HCT116 (cell line): ENCODE data around the gene CCDC142. TPM values are rescaled to one million over a fixed set of nuclear protein-coding genes. Genes with fewer than 3 reads are reported as not detected.
A peak's percentile ranks its signal among the peaks of the same experiment; 100 is the strongest.

Experiments used
- ATAC-seq: fragments of 200-7000 bp; cut with Tn5 transposase; 2 replicates; pipeline ENCODE4 v1.9.1; 2020; ENCODE audit warnings: mild to moderate bottlenecking, moderate library complexity
- BruUV-seq: library from RNA; stranded (reverse); fragments of 400-500 nt; replicated peaks from 2 replicates; lab custom pipeline; 2021; lab: Mats Ljungman, UMichigan
- CTCF ChIA-PET: fragments of 300-600 bp; sonication (Branson Sonifier 250); formaldehyde crosslinking; loops from one replicate; lab custom pipeline; 2021; ENCODE audit warnings: antibody characterized with exemption; lab: Charles Lee
- POLR2A ChIA-PET: fragments of 300-600, 350-600 bp; sonication (Branson Sonifier 250); formaldehyde crosslinking; loops from one replicate; lab custom pipeline; 2021; ENCODE audit warnings: antibody characterized with exemption; lab: Charles Lee
- RAD21 ChIA-PET, 2 experiments: fragments of 300-600 bp; sonication (Branson Sonifier 250); formaldehyde crosslinking; loops; one replicate each; lab custom pipeline; 2023; ENCODE audit warnings: low total read pairs in 2 of 2; ENCODE audit not compliant: uncharacterized antibody in 2 of 2, unreplicated experiment in 2 of 2, low non-redundant PET in 1 of 2; lab: Charles Lee
- DNase-seq: peaks from one replicate; pipeline ENCODE4 v3.0.0-alpha.2; 2010; ENCODE audit warnings: low read depth, low spot score
- H2AFZ ChIP-seq: fragments of 200-600 bp; shearing (Covaris generic), sonication (generic); 2 replicates; pipeline ENCODE4 v1.6.1; 2017; ENCODE audit warnings: low read depth, mixed run types, mixed read lengths, antibody characterized with exemption, low read length; ENCODE audit not compliant: poor library complexity, severe bottlenecking
- H3K27ac ChIP-seq: 2 replicates; pipeline ENCODE4 v1.5.1; 2012; ENCODE audit warnings: low read depth, low read length
- H3K27me3 ChIP-seq: fragments of 200-600 bp; sonication (generic); 2 replicates; pipeline ENCODE4 v1.6.1; 2016; ENCODE audit warnings: mixed run types, low read length, mixed read lengths; ENCODE audit not compliant: insufficient read depth
- H3K36me3 ChIP-seq, 2 experiments: fragments of 200-500 bp in 1 of 2; fragments of 200-600 bp in 1 of 2; sonication (Bioruptor generic) in 1 of 2; sonication (generic) in 1 of 2; 2 replicates each; pipeline versions ENCODE4 v1.5.1 to v1.6.1; 2014 to 2016; ENCODE audit warnings: low read length in 2 of 2, inconsistent platforms in 1 of 2, mixed read lengths in 1 of 2, mixed run types in 1 of 2; ENCODE audit not compliant: insufficient read depth in 2 of 2, control insufficient read depth in 1 of 2
- H3K4me1 ChIP-seq, 2 experiments: fragments of 200-600 bp in 1 of 2; sonication (generic) in 1 of 2; 2 replicates each; pipeline versions ENCODE4 v1.5.1 to v1.6.1; 2012 to 2017; ENCODE audit warnings: low read length in 2 of 2, inconsistent platforms in 1 of 2, mild to moderate bottlenecking in 1 of 2, mixed read lengths in 1 of 2, mixed run types in 1 of 2, moderate library complexity in 1 of 2; ENCODE audit not compliant: insufficient read depth in 2 of 2, control insufficient read depth in 1 of 2
- H3K4me2 ChIP-seq: fragments of 200-600 bp; sonication (generic); 2 replicates; pipeline ENCODE4 v1.6.1; 2017; ENCODE audit warnings: mixed run types, low read length, mixed read lengths
- H3K4me3 ChIP-seq, 2 experiments: fragments of 200-600 bp in 1 of 2; sonication (generic) in 1 of 2; replicated peaks in 1 of 2; 2 replicates each; pipeline ENCODE4 v1.5.1; 2011 to 2016; ENCODE audit warnings: low read length in 2 of 2, control low read depth in 1 of 2, low read depth in 1 of 2, mild to moderate bottlenecking in 1 of 2, mixed read lengths in 1 of 2, mixed run types in 1 of 2
- H3K79me2 ChIP-seq: fragments of 200-600 bp; sonication (generic); 2 replicates; pipeline ENCODE4 v1.6.1; 2017; ENCODE audit warnings: mild to moderate bottlenecking, mixed run types, low read length, moderate library complexity, mixed read lengths; ENCODE audit not compliant: insufficient read depth
- H3K9ac ChIP-seq: fragments of 200-600 bp; sonication (generic); 2 replicates; pipeline ENCODE4 v1.6.1; 2016; ENCODE audit warnings: low read length, mixed read lengths
- H3K9me2 ChIP-seq: fragments of 200-600 bp; sonication (generic), shearing (Covaris generic); 2 replicates; pipeline ENCODE4 v1.6.1; 2017; ENCODE audit warnings: mixed run types, mild to moderate bottlenecking, moderate library complexity; ENCODE audit not compliant: insufficient read depth
- H3K9me3 ChIP-seq, 2 experiments: fragments of 200-500 bp in 1 of 2; fragments of 200-600 bp in 1 of 2; sonication (Bioruptor generic) in 1 of 2; sonication (generic) in 1 of 2; 2 replicates each; pipeline ENCODE4 v1.6.1; 2014 to 2017; ENCODE audit warnings: low read length in 2 of 2, mixed read lengths in 2 of 2, inconsistent platforms in 1 of 2, low read depth in 1 of 2, mild to moderate bottlenecking in 1 of 2, mixed run types in 1 of 2, moderate library complexity in 1 of 2; ENCODE audit not compliant: control insufficient read depth in 1 of 2, insufficient read depth in 1 of 2
- H4K20me1 ChIP-seq: fragments of 200-600 bp; sonication (generic), shearing (Covaris generic); 2 replicates; pipeline ENCODE4 v1.6.1; 2017; ENCODE audit warnings: mixed run types, mild to moderate bottlenecking, moderate library complexity; ENCODE audit not compliant: insufficient read depth
- CBX3 ChIP-seq: IDR thresholded peaks from 2 replicates; pipeline ENCODE4 v1.6.1; 2012; ENCODE audit warnings: low read depth
- CTCF ChIP-seq, 3 experiments: fragments of 200-600 bp in 1 of 3; sonication (generic) in 1 of 3; IDR thresholded peaks in 2 of 3; conservative IDR thresholded peaks in 1 of 3; 2 replicates each; pipeline ENCODE4 v1.5.1; 2012 to 2017; ENCODE audit warnings: low read depth in 2 of 3, low read length in 2 of 3, antibody characterized with exemption in 1 of 3, borderline replicate concordance in 1 of 3, control low read depth in 1 of 3, mild to moderate bottlenecking in 1 of 3, mixed read lengths in 1 of 3, mixed run types in 1 of 3, moderate library complexity in 1 of 3; ENCODE audit not compliant: insufficient read depth in 1 of 3
- ZBTB33 ChIP-seq: IDR thresholded peaks from 2 replicates; pipeline ENCODE4 v1.6.1; 2011; ENCODE audit warnings: mild to moderate bottlenecking, low read length, moderate library complexity; ENCODE audit not compliant: insufficient replicate concordance; ENCODE audit errors: extremely low read depth
- ZNF274 ChIP-seq: fragments of 200-500 bp; sonication (Bioruptor generic); IDR thresholded peaks from 2 replicates; pipeline ENCODE4 v1.6.1; 2014; ENCODE audit warnings: mild to moderate bottlenecking, low read depth, low read length, inconsistent platforms
- intact Hi-C: fragments of 100-400 bp; cut with micrococcal nuclease; formaldehyde crosslinking; loops from 2 replicates; pipeline ENCODE4 v1.10.0; 2022
- total RNA-seq: library from RNA; stranded (reverse); gene quantifications from one replicate; pipeline ENCODE4 v1.2.1, GENCODE V29; 2021; ENCODE audit not compliant: unreplicated experiment

The CCDC142 gene
- total RNA-seq, 1 experiment from 2014 or later: 15.0 TPM

GRCh38 chr2:74461187-74462053 is 21.4 kb downstream of the CCDC142 start:
- Histone ChIP-seq H3K9me2 (no peaks in the 10 kb centered on the region), H3K36me3 (peaks cover 6 to 19% of the 10 kb centered on the region in 2 experiments; a peak in 2 of 4 replicates), H3K27me3 (no peaks in the 10 kb centered on the region), H3K9me3 (no peaks in the 10 kb centered on the region), H3K9ac (no peak overlapping the region), H3K4me1 (peaks cover 5 to 34% of the 10 kb centered on the region in 2 experiments), H3K27ac (no peak overlapping the region), H3K4me2 (no peak overlapping the region), H3K4me3 (no peak overlapping the region), H3K79me2 (peaks cover 27% of the 10 kb centered on the region), H2AFZ (no peak overlapping the region), H4K20me1 (no peaks in the 10 kb centered on the region)
- intact Hi-C loops: no loop called here
- BruUV-seq: no TSS peak
- ATAC-seq (no peak), DNase-seq (no peak)
- CTCF ChIA-PET: interaction anchor here (1.3 kb wide), 1 partner anchor 71 kb away, joined by 5 read pairs; no protein-coding TSS in a partner anchor
- RAD21 ChIA-PET: no interaction called here
- TF ChIP-seq ZNF274: no peak
- no peak for TF ChIP-seq CBX3
- TF ChIP-seq ZBTB33: no peak
- peak in 2 of 3 experiments; percentile 43 to 50; a peak in 4 of 6 replicates for TF ChIP-seq CTCF (IDR thresholded peaks at IDR 0.05 in 2 of 3, conservative IDR thresholded peaks at IDR 0.05 in 1 of 3; ENCODE audit: borderline replicate concordance in 1 of 3, insufficient read depth in 1 of 3, low read depth in 2 of 3, low read length in 2 of 3)
- POLR2A ChIA-PET: no interaction called here
